GM12892 (cell line): ENCODE measurements around the gene JAGN1.
A peak's percentile ranks its signal among the peaks of the same experiment; 100 is the strongest.
"Not testable (repeated sequence)": the region's sequence is repeated elsewhere in the genome, so short reads cannot be mapped to it uniquely, and the experiment has no call there.

ENCODE experiments used
- DNase-seq: peaks from one replicate; pipeline ENCODE4 v3.0.0; 2011; ENCODE audit not compliant: insufficient read length
- FAIRE-seq: peaks from 2 replicates; lab custom pipeline; 2011; peaks lifted over from hg19 to GRCh38; lab: Jason Lieb, UNC
- POLR2A ChIP-seq: IDR thresholded peaks from 2 replicates; pipeline ENCODE4 v1.6.1; 2011; ENCODE audit warnings: low read depth, low read length, control low read depth
- POLR2AphosphoS5 ChIP-seq: IDR thresholded peaks from 2 replicates; pipeline ENCODE4 v1.6.1; 2011; ENCODE audit warnings: low read depth, low read length, control low read depth
- TAF1 ChIP-seq: IDR thresholded peaks from 2 replicates; pipeline ENCODE4 v1.6.1; 2011; ENCODE audit warnings: low read depth, mild to moderate bottlenecking, control low read depth, low read length, borderline replicate concordance

Gene JAGN1

DNA sequence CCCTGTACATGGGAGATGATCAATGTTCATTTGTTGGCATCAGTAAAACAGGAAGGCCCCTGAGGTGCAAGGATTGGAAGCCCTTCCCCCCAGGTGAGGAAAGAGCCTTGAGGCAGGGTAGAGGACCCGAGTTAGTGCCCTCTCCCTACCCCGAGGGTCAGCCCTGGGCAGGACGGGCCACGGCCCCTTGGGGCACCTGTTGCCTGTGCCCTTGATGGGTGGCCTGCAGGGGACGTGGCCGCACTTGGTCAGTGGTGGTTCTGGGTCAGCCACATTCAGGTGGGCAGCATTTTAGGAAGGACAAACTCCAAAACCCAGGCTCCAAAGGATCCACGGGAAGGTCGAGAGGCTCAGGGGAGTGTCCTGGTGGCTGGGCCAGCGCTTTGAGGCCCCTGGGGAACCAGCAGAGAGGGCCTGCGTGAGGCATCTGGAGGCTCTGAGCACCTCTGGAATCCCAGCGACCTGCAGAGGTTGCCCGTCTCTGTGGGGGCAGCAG is 30.8 kb upstream of the JAGN1 start:
- FAIRE-seq (no peak), DNase-seq (no peak)
- TF ChIP-seq POLR2AphosphoS5 = no peak
- TF ChIP-seq TAF1 = no peak
- TF ChIP-seq POLR2A = no peak

DNA sequence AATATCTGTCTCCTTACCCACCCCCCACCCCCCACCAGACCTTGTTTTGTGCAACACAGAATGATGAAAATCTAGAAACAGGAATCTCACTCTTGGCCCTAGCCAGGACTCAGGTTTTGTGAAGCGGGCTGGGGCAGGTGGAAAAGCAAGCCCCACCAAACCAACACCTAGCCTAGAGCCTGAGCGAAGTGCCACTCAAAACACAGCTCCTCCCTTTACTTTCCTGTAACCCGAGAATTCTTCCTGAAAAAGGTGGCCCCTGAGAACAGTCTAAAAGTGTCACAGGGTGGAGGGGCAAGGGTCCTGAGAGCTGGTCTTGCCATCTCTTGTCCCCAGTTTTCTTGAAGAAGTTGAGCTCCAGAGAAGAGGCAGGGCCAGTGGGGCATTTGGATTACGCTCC is 29.2 kb upstream of the JAGN1 start:
- TF ChIP-seq POLR2A = no peak
- no peak for TF ChIP-seq TAF1
- TF ChIP-seq POLR2AphosphoS5 = no peak
- FAIRE-seq = no peak
- no peak for DNase-seq

- DNase-seq (no peak), FAIRE-seq (no peak)
- TF ChIP-seq TAF1 = no peak
- no peak for TF ChIP-seq POLR2AphosphoS5
- no peak for TF ChIP-seq POLR2A
Measured at GRCh38 chr3:9861626-9862130, 28.7 kb upstream of the JAGN1 start.

DNA sequence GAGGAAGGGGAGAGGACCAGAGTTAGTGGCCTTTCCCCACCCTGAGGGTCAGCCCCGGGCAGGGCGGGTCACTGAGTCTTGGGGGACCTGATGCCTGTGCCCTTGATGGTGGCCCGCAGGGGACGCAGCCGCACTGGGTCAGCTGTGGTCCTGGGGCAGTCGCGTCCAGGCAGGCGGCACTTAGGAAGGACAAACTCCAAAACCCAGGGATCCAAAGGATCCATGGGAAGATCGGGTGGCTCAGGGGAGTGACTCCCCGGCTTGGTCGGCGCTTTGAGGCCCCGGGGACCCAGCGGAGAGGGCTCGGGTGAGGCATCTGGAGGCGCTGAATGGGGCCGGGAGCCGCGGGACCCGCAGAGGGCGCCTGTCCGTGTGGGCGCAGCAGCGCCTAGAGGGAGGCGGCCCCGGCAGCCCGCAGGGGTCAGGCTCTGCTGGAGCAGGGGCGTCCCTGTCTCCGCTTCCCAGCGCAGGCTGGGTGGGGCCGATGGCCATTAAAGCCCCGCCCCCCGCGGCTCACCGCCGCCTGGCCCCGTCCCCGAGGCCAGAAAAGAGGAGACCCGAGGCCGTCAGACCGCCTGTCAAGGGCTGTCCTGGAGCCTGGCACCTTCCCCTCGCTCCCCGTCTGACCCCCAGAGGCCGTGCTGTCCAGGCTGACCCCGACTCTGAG is 27.9 kb upstream of the JAGN1 start:
- DNase-seq (peak; percentile 56), FAIRE-seq (no peak)

DNA sequence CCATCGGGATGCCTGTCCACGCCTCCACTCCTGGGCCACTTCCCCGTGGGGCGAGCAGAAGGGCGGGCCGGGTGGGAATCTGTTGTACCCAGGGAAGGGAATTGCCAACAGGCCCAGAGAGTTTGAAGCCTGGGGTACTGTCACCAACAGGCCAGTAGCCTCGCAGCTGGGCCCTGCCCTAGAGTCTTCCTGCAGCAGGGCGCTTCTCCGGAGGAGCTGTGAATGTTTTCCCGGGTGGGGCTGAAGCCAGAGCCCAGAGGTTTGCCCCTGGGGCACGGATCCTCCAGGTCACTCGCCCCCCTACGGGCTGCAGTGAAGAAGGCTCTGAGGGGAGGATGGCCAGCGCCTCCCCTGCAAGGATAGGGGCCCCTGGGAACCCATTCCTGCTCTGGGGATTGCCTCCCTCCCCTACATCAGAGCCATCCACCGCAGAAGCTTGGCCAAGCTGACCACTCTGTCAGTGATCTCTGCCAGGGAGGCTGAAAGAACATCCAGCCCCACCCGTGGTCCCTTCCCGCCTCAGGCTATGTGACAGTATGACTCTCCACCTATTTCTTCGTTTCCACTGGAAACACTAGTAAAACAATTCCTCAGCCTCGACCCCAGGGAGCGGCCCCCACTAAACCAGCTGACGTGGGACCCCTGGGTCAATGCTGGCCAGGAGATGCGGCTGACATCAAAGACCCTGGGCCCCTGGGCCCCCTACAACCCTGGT is 27.2 kb upstream of the JAGN1 start:
- DNase-seq (no peak), FAIRE-seq (no peak)
- TF ChIP-seq POLR2AphosphoS5 (no peak), POLR2A (no peak), TAF1 (no peak)

More for the DNA sequence above, 27.9 kb upstream of the JAGN1 start:
- TF ChIP-seq POLR2A (no peak), TAF1 (no peak), POLR2AphosphoS5 (no peak)

GRCh38 chr3:9864200-9864927 is 26.0 kb upstream of the JAGN1 start:
- no peak for DNase-seq
- no peak for FAIRE-seq
- no peak for TF ChIP-seq TAF1

DNA sequence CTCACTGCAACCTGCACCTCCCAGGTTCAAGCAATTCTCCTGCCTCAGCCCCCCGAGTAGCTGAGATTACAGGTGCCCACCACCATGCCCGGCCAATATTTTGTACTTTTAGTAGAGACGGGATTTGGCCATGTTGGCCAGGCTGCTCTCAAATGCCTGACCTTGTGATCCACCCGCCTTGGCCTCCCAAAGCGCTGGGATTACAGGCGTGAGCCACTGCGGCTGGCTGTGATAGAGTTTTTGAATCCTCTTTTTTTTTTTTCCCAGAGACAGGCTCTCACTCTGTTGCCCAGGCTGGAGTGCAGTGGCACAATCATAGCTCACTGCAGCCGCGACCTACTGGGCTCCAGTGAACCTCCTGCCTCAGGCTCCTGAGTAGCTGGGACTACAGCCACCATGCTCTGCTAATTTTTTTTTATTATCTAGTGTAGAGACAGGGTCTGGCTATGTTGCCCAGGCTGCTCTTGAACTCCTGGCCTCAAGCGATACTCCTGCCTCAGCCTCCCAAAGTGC is 25.2 kb upstream of the JAGN1 start:
- not testable (repeated sequence) for DNase-seq, FAIRE-seq

GRCh38 chr3:9866639-9867038 is 23.8 kb upstream of the JAGN1 start:
- no peak for FAIRE-seq
- TF ChIP-seq TAF1 (no peak), POLR2A (no peak), POLR2AphosphoS5 (no peak)

GRCh38 chr3:9867106-9867505 is 23.3 kb upstream of the JAGN1 start:
- TF ChIP-seq TAF1 = no peak
- TF ChIP-seq POLR2A = no peak
- no peak for TF ChIP-seq POLR2AphosphoS5
- FAIRE-seq (no peak), DNase-seq (no peak)

More at GRCh38 chr3:9866639-9867038, 23.8 kb upstream of the JAGN1 start:
- DNase-seq = no peak

DNA sequence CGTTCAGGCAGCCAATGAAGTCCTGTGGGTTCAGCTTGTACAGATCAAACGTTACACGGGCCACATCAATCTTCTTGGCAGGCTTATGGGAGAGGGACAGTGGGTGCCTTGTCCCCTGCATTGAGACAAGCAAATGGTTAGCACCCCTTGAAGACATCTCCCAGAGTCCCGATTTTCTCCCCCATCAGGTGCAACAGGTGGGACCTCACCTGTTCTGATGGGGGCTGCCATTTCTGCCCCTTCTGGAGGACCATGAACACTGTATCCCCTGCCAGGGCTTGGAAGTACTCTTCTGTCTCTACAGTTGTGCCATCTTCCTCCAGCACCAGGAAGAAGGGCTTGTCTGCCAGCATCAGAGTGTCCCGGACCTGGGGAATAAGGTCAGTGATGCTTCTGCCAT is 20.5 kb upstream of the JAGN1 start:
- DNase-seq = no peak
- no peak for FAIRE-seq
- TF ChIP-seq POLR2A (no peak), TAF1 (no peak), POLR2AphosphoS5 (no peak)

DNA sequence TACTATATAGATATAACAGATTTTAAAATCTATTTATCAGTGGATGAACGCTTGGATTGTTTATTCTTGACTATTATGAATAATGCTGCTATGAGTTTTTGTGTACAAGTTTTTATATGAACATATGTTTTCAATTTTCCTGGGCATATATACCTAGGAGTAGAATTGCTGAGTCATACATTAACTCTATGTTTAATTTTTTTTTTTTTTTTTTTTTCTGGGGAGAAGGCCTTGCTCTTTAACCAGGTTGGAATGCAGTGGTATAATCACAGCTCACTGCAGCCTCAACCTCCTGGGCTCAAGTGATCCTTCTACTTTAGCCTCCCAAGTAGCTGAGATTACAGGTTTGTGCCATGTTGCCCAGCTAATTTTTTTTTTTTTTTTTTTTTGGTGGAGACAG is 19.4 kb upstream of the JAGN1 start:
- TF ChIP-seq POLR2A (no peak), POLR2AphosphoS5 (no peak), TAF1 (no peak)
- no peak for FAIRE-seq
- no peak for DNase-seq

DNA sequence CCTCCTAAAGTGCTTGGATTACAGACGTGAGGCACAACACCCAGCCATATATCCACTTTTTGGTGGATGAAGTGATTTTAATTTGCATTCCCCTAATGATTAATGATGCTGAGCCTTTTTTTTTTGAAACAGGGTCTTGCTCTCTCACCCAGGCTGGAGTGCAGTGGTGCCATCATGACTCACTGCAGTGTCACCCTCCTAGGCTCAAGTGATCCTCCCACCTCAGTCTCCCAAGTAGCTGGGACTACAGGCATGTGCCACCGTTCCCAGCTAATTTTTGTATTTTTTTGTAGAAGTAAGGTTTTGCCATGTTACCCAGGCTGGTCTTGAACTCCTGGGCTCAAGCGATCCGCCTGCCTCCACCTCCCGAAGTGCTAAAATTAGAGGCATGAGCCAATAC is 18.3 kb upstream of the JAGN1 start:
- not testable (repeated sequence) for DNase-seq, FAIRE-seq
